NCI-H2029 (cell line): ENCODE data around the gene SYMPK.

Experiments
- DNase-seq: peaks from one replicate; lab custom pipeline; 2025; lab: John Stamatoyannopoulos, UW

Gene SYMPK

DNA sequence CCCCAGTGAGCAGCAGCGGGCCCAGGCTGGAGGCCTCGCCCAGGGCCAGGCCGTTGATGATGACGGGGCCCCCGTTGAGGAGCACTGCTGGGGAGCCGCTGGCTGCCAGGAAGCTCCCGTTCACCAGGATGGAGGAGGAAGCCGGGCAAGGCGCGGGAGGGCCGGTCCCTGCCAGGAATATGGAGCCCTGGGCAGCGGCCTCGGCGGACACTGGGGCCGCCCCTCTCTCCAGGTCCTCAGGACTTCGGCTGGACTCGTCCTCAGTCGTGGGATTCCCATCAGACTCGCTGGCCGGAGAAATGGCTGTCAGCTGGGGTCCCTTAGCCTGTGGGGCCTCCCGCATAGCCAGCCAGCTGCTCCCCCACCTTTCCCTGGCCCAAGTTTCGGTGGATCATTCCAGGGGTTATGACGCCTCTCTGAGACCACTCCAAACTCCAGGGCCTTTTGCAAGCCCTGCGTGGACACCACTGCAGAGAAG, 96.0 kb downstream of the SYMPK start:
- DNase-seq: no peak

DNA sequence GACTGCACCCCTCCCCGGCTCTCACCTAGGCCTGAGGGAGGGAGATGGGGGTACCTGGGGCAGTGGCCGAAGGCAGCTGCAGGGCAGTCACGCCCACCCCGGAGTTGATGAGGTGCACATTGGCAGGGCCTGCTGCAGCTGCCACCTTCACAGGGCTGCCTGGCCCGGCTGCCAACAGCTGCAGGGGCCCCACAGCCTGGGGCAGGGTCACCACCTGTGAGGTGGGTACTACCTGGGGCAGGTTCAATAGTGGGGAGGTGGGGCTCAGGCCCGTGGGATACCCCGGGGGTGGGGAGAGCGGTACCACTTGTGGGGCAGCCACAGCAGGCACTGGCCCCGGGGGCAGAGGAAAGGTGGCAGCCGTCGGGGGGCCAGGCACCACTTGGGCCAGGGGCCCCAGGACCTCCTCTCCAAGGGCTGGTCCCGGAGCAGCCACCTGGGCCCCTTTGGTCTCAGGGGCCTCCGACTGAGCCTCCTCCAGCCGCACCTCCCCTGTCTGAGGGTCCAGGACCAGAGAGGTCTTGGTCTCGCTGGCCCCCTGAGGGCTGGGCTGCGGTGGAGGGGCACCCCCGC, 96.6 kb downstream of the SYMPK start:
- DNase-seq: no peak

- no peak for DNase-seq
These were observed 97.1 kb downstream of the SYMPK start for GRCh38 chr19:45765702-45766295.
